Measurements from ENCODE around the gene PLS1. TPM values are rescaled to one million over a fixed set of nuclear protein-coding genes. Genes with fewer than 3 reads are reported as not detected.
"Not testable (repeated sequence)": the region's sequence is repeated elsewhere in the genome, so short reads cannot be mapped to it uniquely, and the experiment has no call there.

Gene PLS1
- total and polyA plus RNA-seq, 2 experiments from 2014 or later: 0.54 to 0.58 TPM

GRCh38 chr3:142560118-142560517 is 36.1 kb upstream of the PLS1 start:
- Histone ChIP-seq H3K9ac (no peak overlapping the region), H2AFZ (no peak overlapping the region), H3K27ac (no peak overlapping the region), H3K36me3 (ENCODE audit: low read depth) (peaks cover 41% of the 10 kb centered on the region), H3K79me2 (ENCODE audit: insufficient read depth) (no peaks in the 10 kb centered on the region), H4K20me1 (ENCODE audit: insufficient read depth) (no peaks in the 10 kb centered on the region), H3K4me3 (no peak overlapping the region), H3K27me3 (replicated peaks; ENCODE audit: insufficient read depth) (no peaks in the 10 kb centered on the region), H3K9me3 (ENCODE audit: low read depth) (no peaks in the 10 kb centered on the region), H3F3A (ENCODE audit: insufficient read depth) (no peaks in the 10 kb centered on the region), H3K4me2 (ENCODE audit: unreplicated experiment) (no peak overlapping the region), H3K9me2 (ENCODE audit: insufficient read depth) (no peaks in the 10 kb centered on the region), H3K4me1 (ENCODE audit: insufficient read depth) (no peaks in the 10 kb centered on the region)
- DNase-seq: no peak
- in situ Hi-C loops (cut with MboI): no loop called here
- TF ChIP-seq EZH2 (IDR thresholded peaks at IDR 0.05; ENCODE audit: insufficient read depth, poor library complexity, severe bottlenecking) (no peak), EZH2phosphoT487 (IDR thresholded peaks at IDR 0.05; ENCODE audit: insufficient read depth, low read depth) (no peak)

GRCh38 chr3:142563496-142563997 is 32.6 kb upstream of the PLS1 start:
- in situ Hi-C loops (cut with MboI): no loop called here
- H3K4me3 ChIP-seq: no peak overlapping the region
- H3K36me3 ChIP-seq (ENCODE audit: low read depth): peaks cover 28% of the 10 kb centered on the region
- H3K9me2 ChIP-seq (ENCODE audit: insufficient read depth): no peaks in the 10 kb centered on the region
- no peaks in the 10 kb centered on the region for H3K4me1 ChIP-seq (ENCODE audit: insufficient read depth)
- H2AFZ ChIP-seq: no peak overlapping the region
- no peak overlapping the region for H3K27ac ChIP-seq
- no peak overlapping the region for H3K9ac ChIP-seq
- 87 to 89% methylated on average over 4 of the region's 4 CpGs for WGBS, 2 experiments (ENCODE audit: low coverage in 1 of 2, low lambda C conversion rate in 2 of 2, missing lambda C conversion rate in 2 of 2)
- no peaks in the 10 kb centered on the region for H3F3A ChIP-seq (ENCODE audit: insufficient read depth)
- no peak for DNase-seq
- H3K4me2 ChIP-seq (ENCODE audit: unreplicated experiment): no peak overlapping the region
- no peaks in the 10 kb centered on the region for H3K27me3 ChIP-seq (replicated peaks; ENCODE audit: insufficient read depth)
- no peaks in the 10 kb centered on the region for H3K9me3 ChIP-seq (ENCODE audit: low read depth)
- no peaks in the 10 kb centered on the region for H4K20me1 ChIP-seq (ENCODE audit: insufficient read depth)
- TF ChIP-seq EZH2phosphoT487 (IDR thresholded peaks at IDR 0.05; ENCODE audit: insufficient read depth, low read depth): no peak
- H3K79me2 ChIP-seq (ENCODE audit: insufficient read depth): peaks cover 23% of the 10 kb centered on the region

GRCh38 chr3:142566096-142566495 is 30.1 kb upstream of the PLS1 start:
- Histone ChIP-seq H3K4me2 (ENCODE audit: unreplicated experiment) (no peak overlapping the region), H3K36me3 (ENCODE audit: low read depth) (peaks cover 26% of the 10 kb centered on the region), H3K4me1 (ENCODE audit: insufficient read depth) (no peaks in the 10 kb centered on the region), H3K79me2 (ENCODE audit: insufficient read depth) (peaks cover 48% of the 10 kb centered on the region), H2AFZ (no peak overlapping the region), H3K9ac (no peak overlapping the region), H3K27ac (no peak overlapping the region), H3K27me3 (replicated peaks; ENCODE audit: insufficient read depth) (no peaks in the 10 kb centered on the region), H4K20me1 (ENCODE audit: insufficient read depth) (no peaks in the 10 kb centered on the region), H3F3A (ENCODE audit: insufficient read depth) (no peaks in the 10 kb centered on the region), H3K9me2 (ENCODE audit: insufficient read depth) (no peaks in the 10 kb centered on the region), H3K9me3 (ENCODE audit: low read depth) (no peaks in the 10 kb centered on the region), H3K4me3 (no peak overlapping the region)
- no peak for DNase-seq
- 98 to 99% methylated on average over 3 of the region's 3 CpGs for WGBS, 2 experiments (ENCODE audit: low coverage in 1 of 2, low lambda C conversion rate in 2 of 2, missing lambda C conversion rate in 2 of 2)
- in situ Hi-C loops (cut with MboI): no loop called here
- TF ChIP-seq EZH2 (IDR thresholded peaks at IDR 0.05; ENCODE audit: insufficient read depth, poor library complexity, severe bottlenecking): no peak
- no peak for TF ChIP-seq EZH2phosphoT487 (IDR thresholded peaks at IDR 0.05; ENCODE audit: insufficient read depth, low read depth)

- in situ Hi-C loops (cut with MboI): no loop called here
- TF ChIP-seq EZH2 (IDR thresholded peaks at IDR 0.05; ENCODE audit: insufficient read depth, poor library complexity, severe bottlenecking): no peak
- no peak for TF ChIP-seq EZH2phosphoT487 (IDR thresholded peaks at IDR 0.05; ENCODE audit: insufficient read depth, low read depth)
- Histone ChIP-seq H3F3A (ENCODE audit: insufficient read depth) (no peaks in the 10 kb centered on the region), H3K27me3 (replicated peaks; ENCODE audit: insufficient read depth) (no peaks in the 10 kb centered on the region), H3K27ac (no peak overlapping the region), H3K36me3 (ENCODE audit: low read depth) (peaks cover 17% of the 10 kb centered on the region), H3K9me3 (ENCODE audit: low read depth) (no peaks in the 10 kb centered on the region), H4K20me1 (ENCODE audit: insufficient read depth) (peaks cover 7% of the 10 kb centered on the region; the same call in 1 of the 2 replicates), H3K4me2 (ENCODE audit: unreplicated experiment) (no peak overlapping the region), H3K9ac (no peak overlapping the region), H3K9me2 (ENCODE audit: insufficient read depth) (no peaks in the 10 kb centered on the region), H2AFZ (no peak overlapping the region), H3K4me3 (no peak overlapping the region), H3K79me2 (ENCODE audit: insufficient read depth) (peaks cover 71% of the 10 kb centered on the region), H3K4me1 (ENCODE audit: insufficient read depth) (no peaks in the 10 kb centered on the region)
- DNase-seq: no peak
- WGBS, 2 experiments (ENCODE audit: low coverage in 1 of 2, low lambda C conversion rate in 2 of 2, missing lambda C conversion rate in 2 of 2): 98 to 100% methylated on average over 20 to 21 of the region's 21 CpGs
These were observed 27.7 kb upstream of the PLS1 start for GRCh38 chr3:142568393-142569017.

- H3K9ac ChIP-seq; H3K9me2 ChIP-seq (ENCODE audit: insufficient read depth); H3K4me2 ChIP-seq (ENCODE audit: unreplicated experiment); H3K27ac ChIP-seq; H3K9me3 ChIP-seq (ENCODE audit: low read depth); H3F3A ChIP-seq (ENCODE audit: insufficient read depth); H3K27me3 ChIP-seq (replicated peaks; ENCODE audit: insufficient read depth); H3K4me1 ChIP-seq (ENCODE audit: insufficient read depth); H2AFZ ChIP-seq; DNase-seq; H4K20me1 ChIP-seq (ENCODE audit: insufficient read depth); in situ Hi-C loops (cut with MboI); H3K4me3 ChIP-seq: not testable (repeated sequence)
- H3K79me2 ChIP-seq (ENCODE audit: insufficient read depth): peaks cover 81% of the 10 kb centered on the region
- H3K36me3 ChIP-seq (ENCODE audit: low read depth): peaks cover 17% of the 10 kb centered on the region; the same call in 1 of the 2 replicates
- 97 to 100% methylated on average over 3 of the region's 3 CpGs for WGBS, 2 experiments (ENCODE audit: low coverage in 1 of 2, low lambda C conversion rate in 2 of 2, missing lambda C conversion rate in 2 of 2)
These were observed 26.8 kb upstream of the PLS1 start for GRCh38 chr3:142569422-142569821.

GRCh38 chr3:142574223-142574622 is 22.0 kb upstream of the PLS1 start:
- H3K36me3 ChIP-seq (ENCODE audit: low read depth); H3K9me3 ChIP-seq (ENCODE audit: low read depth); H3K9me2 ChIP-seq (ENCODE audit: insufficient read depth); H3K4me3 ChIP-seq; H2AFZ ChIP-seq; H3K9ac ChIP-seq; H3K4me2 ChIP-seq (ENCODE audit: unreplicated experiment); H3K27ac ChIP-seq; H3K27me3 ChIP-seq (replicated peaks; ENCODE audit: insufficient read depth); in situ Hi-C loops (cut with MboI); H4K20me1 ChIP-seq (ENCODE audit: insufficient read depth); DNase-seq: not testable (repeated sequence)
- Histone ChIP-seq H3K4me1 (ENCODE audit: insufficient read depth) (peaks cover 24% of the 10 kb centered on the region), H3K79me2 (ENCODE audit: insufficient read depth) (peaks cover 92% of the 10 kb centered on the region), H3F3A (ENCODE audit: insufficient read depth) (peaks cover 15% of the 10 kb centered on the region)
- 94 to 100% methylated on average over 3 of the region's 3 CpGs for WGBS, 2 experiments (ENCODE audit: low coverage in 1 of 2, low lambda C conversion rate in 2 of 2, missing lambda C conversion rate in 2 of 2)
